K562 (cell line): ENCODE measurements around the gene PCSK6. TPM values are rescaled to one million over a fixed set of nuclear protein-coding genes. Genes with fewer than 3 reads are reported as not detected.

Experiments
- ATAC-seq: fragments of 200-7000 bp; cut with Tn5 transposase; 3 replicates; pipeline ENCODE4 v1.9.1; 2020; ENCODE audit warnings: moderate library complexity
- BruUV-seq: library from RNA; stranded (reverse); fragments of 400-500 nt; replicated peaks from 2 replicates; lab custom pipeline; 2021; lab: Mats Ljungman, UMichigan
- CTCF ChIA-PET: fragments of 300-600 bp; formaldehyde crosslinking; extraction: SDS; loops from one replicate; lab custom pipeline; 2021; ENCODE audit warnings: low intra/inter-chr PET ratio; lab: Yijun Ruan, JAX
- POLR2A ChIA-PET: fragments of 300-600, 350-650 bp; sonication (Branson Sonifier 250); formaldehyde crosslinking; extraction: SDS; loops from one replicate; lab custom pipeline; 2021; ENCODE audit warnings: antibody characterized with exemption, inconsistent platforms; lab: Yijun Ruan, JAX
- DNase-seq, 4 experiments: peaks; one replicate each; pipeline versions ENCODE4 v3.0.0 to v3.0.0-alpha.2; 2011 to 2018; ENCODE audit warnings: low spot score in 3 of 4, mixed read lengths in 3 of 4; ENCODE audit errors: extremely low read depth in 1 of 4
- FAIRE-seq: peaks from 2 replicates; lab custom pipeline; 2011; peaks lifted over from hg19 to GRCh38; lab: Jason Lieb, UNC
- H2AFZ ChIP-seq: 2 replicates; pipeline ENCODE4 v1.6.0; 2011; ENCODE audit warnings: low read depth, low read length, control low read depth, inconsistent platforms
- H3K27ac ChIP-seq: fragments of 200-600 bp; 3 replicates; pipeline ENCODE4 v1.8.0; 2011; ENCODE audit warnings: low read depth, mild to moderate bottlenecking, control low read depth, inconsistent platforms, low read length, moderate library complexity, mixed read lengths; ENCODE audit errors: extremely low read depth
- H3K27me3 ChIP-seq, 2 experiments: fragments of 300-600 bp in 1 of 2; 2 replicates in 1 of 2; 3 replicates in 1 of 2; pipeline versions ENCODE4 v1.6.0 to v1.8.0; 2011; ENCODE audit warnings: inconsistent platforms in 2 of 2, low read length in 2 of 2, mild to moderate bottlenecking in 1 of 2, mixed read lengths in 1 of 2, moderate library complexity in 1 of 2; ENCODE audit not compliant: control insufficient read depth in 2 of 2, insufficient read depth in 2 of 2
- H3K36me3 ChIP-seq: fragments of 300-600 bp; 3 replicates; pipeline ENCODE4 v1.8.0; 2011; ENCODE audit warnings: mild to moderate bottlenecking, low read length, inconsistent platforms; ENCODE audit not compliant: control insufficient read depth, insufficient read depth
- H3K4me1 ChIP-seq, 2 experiments: fragments of 200-600 bp in 1 of 2; replicated peaks in 1 of 2; 2 replicates in 1 of 2; 3 replicates in 1 of 2; pipeline versions ENCODE4 v1.5.1 to v1.8.0; 2011; ENCODE audit warnings: inconsistent platforms in 2 of 2, low read length in 2 of 2, mild to moderate bottlenecking in 1 of 2, mixed read lengths in 1 of 2, moderate library complexity in 1 of 2; ENCODE audit not compliant: control insufficient read depth in 2 of 2, insufficient read depth in 2 of 2
- H3K4me2 ChIP-seq: 2 replicates; pipeline ENCODE4 v1.6.1; 2011; ENCODE audit warnings: low read length, control low read depth, inconsistent platforms, mixed read lengths; ENCODE audit not compliant: insufficient read depth
- H3K4me3 ChIP-seq: fragments of 200-600 bp; sonication (generic), shearing (Covaris generic); 2 replicates; pipeline ENCODE4 v1.5.1; 2016; ENCODE audit warnings: control low read depth, inconsistent platforms
- H3K79me2 ChIP-seq: fragments of 200-600 bp; 3 replicates; pipeline ENCODE4 v1.8.0; 2011; ENCODE audit warnings: low read length, inconsistent platforms; ENCODE audit not compliant: control insufficient read depth, insufficient read depth
- H3K9ac ChIP-seq, 2 experiments: 2 replicates each; pipeline versions ENCODE4 v1.6.0 to v1.6.1; 2011; ENCODE audit warnings: low read depth in 2 of 2, low read length in 2 of 2, control low read depth in 1 of 2, inconsistent platforms in 1 of 2, mild to moderate bottlenecking in 1 of 2, mixed read lengths in 1 of 2; ENCODE audit not compliant: insufficient read depth in 1 of 2
- H3K9me1 ChIP-seq: one replicate; pipeline ENCODE4 v1.6.0; 2011; ENCODE audit warnings: inconsistent platforms, mild to moderate bottlenecking, low read length, moderate library complexity; ENCODE audit not compliant: control insufficient read depth, insufficient read depth
- H3K9me3 ChIP-seq: replicated peaks from 2 replicates; pipeline ENCODE4 v1.5.1; 2011; ENCODE audit warnings: low read depth, low read length, inconsistent platforms; ENCODE audit not compliant: control insufficient read depth, insufficient read depth
- H4K20me1 ChIP-seq: replicated peaks from 2 replicates; pipeline ENCODE4 v1.6.1; 2011; ENCODE audit warnings: low read length, inconsistent platforms, mixed read lengths; ENCODE audit not compliant: control insufficient read depth, insufficient read depth
- CREB3L1 ChIP-seq: fragments of 450-650 bp; IDR thresholded peaks from 2 replicates; pipeline ENCODE4 v1.6.1; 2014; ENCODE audit warnings: low read depth, mild to moderate bottlenecking, moderate library complexity, borderline replicate concordance
- HMBOX1 ChIP-seq: sonication (generic); IDR thresholded peaks from 2 replicates; pipeline ENCODE4 v1.6.1; 2016
- KDM2B ChIP-seq: fragments of 250-450 bp; sonication (Bioruptor Pico); IDR thresholded peaks from 2 replicates; pipeline ENCODE4 v1.8.0; 2021; ENCODE audit warnings: mild to moderate bottlenecking, moderate library complexity
- OTX1 ChIP-seq: fragments of 450-650 bp; formaldehyde crosslinking; IDR thresholded peaks from 2 replicates; pipeline ENCODE4 v1.4.0; 2022; ENCODE audit warnings: mild to moderate bottlenecking
- TGIF2 ChIP-seq: sonication (generic); formaldehyde crosslinking; IDR thresholded peaks from 2 replicates; pipeline ENCODE4 v1.8.1; 2022; ENCODE audit warnings: mild to moderate bottlenecking, missing genetic modification reagents, moderate library complexity
- ZBTB12 ChIP-seq: fragments of 250-450 bp; sonication (Bioruptor Pico); IDR thresholded peaks from 2 replicates; pipeline ENCODE4 v1.4.0; 2020
- ZKSCAN8 ChIP-seq: fragments of 200-800 bp; sonication (Bioruptor generic); IDR thresholded peaks from 2 replicates; pipeline ENCODE4 v1.6.1; 2016; ENCODE audit warnings: missing genetic modification characterization, missing compliant biosample characterization
- ZNF23 ChIP-seq: fragments of 250-450 bp; sonication (Bioruptor Pico); IDR thresholded peaks from 2 replicates; pipeline ENCODE4 v1.4.0; 2020; ENCODE audit warnings: mild to moderate bottlenecking
- WGBS: fragments of 100-300 bp; shearing (Covaris generic); methylation state at CpG from one replicate; pipeline ENCODE4 v1.1.6; 2016; ENCODE audit warnings: low coverage, mixed read lengths; ENCODE audit not compliant: insufficient coverage; ENCODE audit errors: missing lambda C conversion rate; 5-methylcytosine and 5-hydroxymethylcytosine counted together
- in situ Hi-C: fragments of 300-500 bp; cut with MboI; formaldehyde crosslinking; loops from 4 replicates; pipeline ENCODE4 v1.15.0; 2018; ENCODE audit warnings: inconsistent platforms, mixed read lengths
- intact Hi-C: fragments of 100-400 bp; cut with micrococcal nuclease; formaldehyde crosslinking; loops from 2 replicates; pipeline ENCODE4 v1.14.2; 2022
- polyA plus RNA-seq, 8 experiments: library from polyadenylated mRNA; depleted of rRNA in 4 of 8; stranded (reverse) in 5 of 8; unstranded in 3 of 8; fragments of >200 nt; fragmentation: Nextera tagmentation in 2 of 8; fragmentation: Illumina TruSeq in 1 of 8; extraction: Ambion mirVana in 2 of 8; extraction: Trizol in 1 of 8; gene quantifications; 2 replicates each; pipeline versions ENCODE4 v1.2.1 to v1.2.3, GENCODE V29; 2011 to 2014; ENCODE audit warnings: inconsistent platforms in 1 of 8, missing spikeins in 1 of 8
- total RNA-seq, 7 experiments: library from RNA; depleted of rRNA in 6 of 7; stranded (reverse); fragments of >200 nt in 6 of 7; fragmentation: Illumina TruSeq in 2 of 7; extraction: Trizol in 2 of 7; gene quantifications; 2 replicates each; pipeline versions ENCODE4 v1.2.1 to v1.2.3, GENCODE V29; 2011 to 2021; ENCODE audit warnings: low replicate concordance in 1 of 7

Gene PCSK6
- total and polyA plus RNA-seq, 9 of the 15 experiments (the other 6 are each of a cell fraction or from before 2014, with no cell fraction given) = 2.2 to 32.6 (median 14.5) TPM

GRCh38 chr15:101537483-101538080 is 48.1 kb upstream of the PCSK6 start:
- POLR2A ChIA-PET = interaction anchor here (0.6 to 0.9 kb wide), 2 partner anchors 21 to 229 kb away, joined by 3 read pairs; no protein-coding TSS in a partner anchor
- no peaks in the 10 kb centered on the region; the same call in 1 of the 2 replicates for H4K20me1 ChIP-seq
- intact Hi-C loops = no loop called here
- no peak for TF ChIP-seq CREB3L1
- no peak for TF ChIP-seq ZNF23 (CRISPR knock-in tag)
- TF ChIP-seq ZBTB12 (CRISPR knock-in tag) = no peak
- no peak for TF ChIP-seq KDM2B (CRISPR knock-in tag)
- no peak for TF ChIP-seq TGIF2 (CRISPR knock-in tag)
- no peak for TF ChIP-seq HMBOX1
- no peak for TF ChIP-seq OTX1 (CRISPR knock-in tag)
- no peak for TF ChIP-seq ZKSCAN8 (CRISPR knock-in tag)
- TF ChIP-seq, all 486 proteins: peak for 0
- Histone ChIP-seq H3K4me1 (peaks cover 0 to 4% of the 10 kb centered on the region in 2 experiments; a peak in 1 of 5 replicates), H3K9me1 (no peaks in the 10 kb centered on the region), H3K4me2 (no peak overlapping the region), H2AFZ (no peak overlapping the region), H3K27me3 (peaks cover 62 to 70% of the 10 kb centered on the region in 2 experiments), H3K9me3 (no peaks in the 10 kb centered on the region), H3K79me2 (no peaks in the 10 kb centered on the region), H3K27ac (no peak overlapping the region), H3K36me3 (no peaks in the 10 kb centered on the region), H3K9ac (no peak overlapping the region), H3K4me3 (no peak overlapping the region)
- ATAC-seq (no peak), DNase-seq (no peak), FAIRE-seq (no peak)
- no TSS peak for BruUV-seq
- in situ Hi-C loops = no loop called here
- 0% methylated on average over 2 of the region's 2 CpGs for WGBS
- CTCF ChIA-PET = no interaction called here
